Measurements from ENCODE around the gene IFT74. TPM values are rescaled to one million over a fixed set of nuclear protein-coding genes. Genes with fewer than 3 reads are reported as not detected.

Gene IFT74
- total and polyA plus RNA-seq, 4 donors: 5.5 to 13.2 (median 8.3) TPM

GRCh38 chr9:27043176-27043575 lies 87.0 kb downstream of the IFT74 start:
- Histone ChIP-seq H3K9me3 (ENCODE audit: control insufficient read depth, low read length) (no peaks in the 10 kb centered on the region), H3K27me3 (ENCODE audit: control insufficient read depth in 1 of 2, insufficient read depth in 2 of 2, low read length in 1 of 2) (no peaks in the 10 kb centered on the region), H3K36me3 (ENCODE audit: control insufficient read depth in 1 of 2, insufficient read depth in 2 of 2, low read length in 1 of 2) (no peaks in the 10 kb centered on the region), H3K4me1 (ENCODE audit: control insufficient read depth in 1 of 2, insufficient read depth in 2 of 2, low read length in 2 of 2) (no peaks in the 10 kb centered on the region), H3K4me3 (ENCODE audit: low read length in 2 of 2) (no peak overlapping the region), H3K27ac (ENCODE audit: low read depth in 1 of 2, low read length in 2 of 2) (no peak overlapping the region)
- 92 to 93% methylated on average over 2 of the region's 2 CpGs for WGBS, 2 donors
- no peak for DNase-seq
- ATAC-seq (ENCODE audit: low FRiP score): no peak
- intact Hi-C loops (cut with DNase I): no loop called here

- H3K4me3 ChIP-seq (ENCODE audit: low read length in 2 of 2): no peak overlapping the region
- no peak for DNase-seq
- no peak overlapping the region for H3K27ac ChIP-seq (ENCODE audit: low read depth in 1 of 2, low read length in 2 of 2)
- no peaks in the 10 kb centered on the region for H3K9me3 ChIP-seq (ENCODE audit: control insufficient read depth, low read length)
- intact Hi-C loops (cut with DNase I): no loop called here
- no peaks in the 10 kb centered on the region for H3K4me1 ChIP-seq (ENCODE audit: control insufficient read depth in 1 of 2, insufficient read depth in 2 of 2, low read length in 2 of 2)
- no peak for ATAC-seq (ENCODE audit: low FRiP score)
- no peaks in the 10 kb centered on the region for H3K36me3 ChIP-seq (ENCODE audit: control insufficient read depth in 1 of 2, insufficient read depth in 2 of 2, low read length in 1 of 2)
- H3K27me3 ChIP-seq (ENCODE audit: control insufficient read depth in 1 of 2, insufficient read depth in 2 of 2, low read length in 1 of 2): no peaks in the 10 kb centered on the region
- WGBS, 2 donors: 79 to 81% methylated on average over 4 of the region's 4 CpGs
These were observed 90.9 kb downstream of the IFT74 start for GRCh38 chr9:27047136-27047535.

GRCh38 chr9:27053369-27054022 lies 97.3 kb downstream of the IFT74 start:
- no peaks in the 10 kb centered on the region for H3K27me3 ChIP-seq (ENCODE audit: control insufficient read depth in 1 of 2, insufficient read depth in 2 of 2, low read length in 1 of 2)
- H3K9me3 ChIP-seq (ENCODE audit: control insufficient read depth, low read length): no peaks in the 10 kb centered on the region
- no peaks in the 10 kb centered on the region for H3K36me3 ChIP-seq (ENCODE audit: control insufficient read depth in 1 of 2, insufficient read depth in 2 of 2, low read length in 1 of 2)
- H3K27ac ChIP-seq (ENCODE audit: low read depth in 1 of 2, low read length in 2 of 2): peak overlapping the region in 1 of 2 donors; percentile 54
- ATAC-seq (ENCODE audit: low FRiP score) (no peak), DNase-seq (no peak)
- intact Hi-C loops (cut with DNase I): no loop called here
- H3K4me3 ChIP-seq (ENCODE audit: low read length in 2 of 2): no peak overlapping the region
- peaks cover 0 to 4% of the 10 kb centered on the region in 2 donors for H3K4me1 ChIP-seq (ENCODE audit: control insufficient read depth in 1 of 2, insufficient read depth in 2 of 2, low read length in 2 of 2)
- 27 to 37% methylated on average over 6 of the region's 6 CpGs for WGBS, 2 donors

- intact Hi-C loops (cut with DNase I): no loop called here
These were observed 97.9 kb downstream of the IFT74 start for GRCh38 chr9:27054125-27054524.

GRCh38 chr9:27054841-27055240 lies 98.6 kb downstream of the IFT74 start:
- Histone ChIP-seq H3K27me3 (ENCODE audit: control insufficient read depth in 1 of 2, insufficient read depth in 2 of 2, low read length in 1 of 2) (no peaks in the 10 kb centered on the region), H3K9me3 (ENCODE audit: control insufficient read depth, low read length) (no peaks in the 10 kb centered on the region), H3K4me1 (ENCODE audit: control insufficient read depth in 1 of 2, insufficient read depth in 2 of 2, low read length in 2 of 2) (peaks cover 0 to 4% of the 10 kb centered on the region in 2 donors), H3K36me3 (ENCODE audit: control insufficient read depth in 1 of 2, insufficient read depth in 2 of 2, low read length in 1 of 2) (no peaks in the 10 kb centered on the region), H3K27ac (ENCODE audit: low read depth in 1 of 2, low read length in 2 of 2) (no peak overlapping the region), H3K4me3 (ENCODE audit: low read length in 2 of 2) (no peak overlapping the region)
- ATAC-seq (ENCODE audit: low FRiP score): no peak
- no peak for DNase-seq
- intact Hi-C loops (cut with DNase I): no loop called here

More at GRCh38 chr9:27054125-27054524, 97.9 kb downstream of the IFT74 start:
- H3K9me3 ChIP-seq (ENCODE audit: control insufficient read depth, low read length): no peaks in the 10 kb centered on the region
- DNase-seq (no peak), ATAC-seq (ENCODE audit: low FRiP score) (no peak)
- H3K4me3 ChIP-seq (ENCODE audit: low read length in 2 of 2): no peak overlapping the region
- H3K27me3 ChIP-seq (ENCODE audit: control insufficient read depth in 1 of 2, insufficient read depth in 2 of 2, low read length in 1 of 2): no peaks in the 10 kb centered on the region
- H3K36me3 ChIP-seq (ENCODE audit: control insufficient read depth in 1 of 2, insufficient read depth in 2 of 2, low read length in 1 of 2): no peaks in the 10 kb centered on the region
- no peak overlapping the region for H3K27ac ChIP-seq (ENCODE audit: low read depth in 1 of 2, low read length in 2 of 2)
- H3K4me1 ChIP-seq (ENCODE audit: control insufficient read depth in 1 of 2, insufficient read depth in 2 of 2, low read length in 2 of 2): peaks cover 0 to 4% of the 10 kb centered on the region in 2 donors
- WGBS, 2 donors: 3 to 29% methylated on average over 1 of the region's 1 CpG

- H3K4me3 ChIP-seq (ENCODE audit: low read length in 2 of 2): no peak overlapping the region
- H3K27me3 ChIP-seq (ENCODE audit: control insufficient read depth in 1 of 2, insufficient read depth in 2 of 2, low read length in 1 of 2): no peaks in the 10 kb centered on the region
- H3K27ac ChIP-seq (ENCODE audit: low read depth in 1 of 2, low read length in 2 of 2): no peak overlapping the region
- ATAC-seq (ENCODE audit: low FRiP score) (no peak), DNase-seq (no peak)
- no peaks in the 10 kb centered on the region for H3K4me1 ChIP-seq (ENCODE audit: control insufficient read depth in 1 of 2, insufficient read depth in 2 of 2, low read length in 2 of 2)
- no peaks in the 10 kb centered on the region for H3K9me3 ChIP-seq (ENCODE audit: control insufficient read depth, low read length)
- intact Hi-C loops (cut with DNase I): no loop called here
- H3K36me3 ChIP-seq (ENCODE audit: control insufficient read depth in 1 of 2, insufficient read depth in 2 of 2, low read length in 1 of 2): no peaks in the 10 kb centered on the region
- 96 to 98% methylated on average over 1 of the region's 1 CpG for WGBS, 2 donors
These were observed 103.2 kb downstream of the IFT74 start for GRCh38 chr9:27059412-27059811.

- Histone ChIP-seq H3K36me3 (ENCODE audit: control insufficient read depth in 1 of 2, insufficient read depth in 2 of 2, low read length in 1 of 2) (no peaks in the 10 kb centered on the region), H3K4me3 (ENCODE audit: low read length in 2 of 2) (no peak overlapping the region), H3K27ac (ENCODE audit: low read depth in 1 of 2, low read length in 2 of 2) (no peak overlapping the region), H3K4me1 (ENCODE audit: control insufficient read depth in 1 of 2, insufficient read depth in 2 of 2, low read length in 2 of 2) (no peaks in the 10 kb centered on the region), H3K9me3 (ENCODE audit: control insufficient read depth, low read length) (no peaks in the 10 kb centered on the region), H3K27me3 (ENCODE audit: control insufficient read depth in 1 of 2, insufficient read depth in 2 of 2, low read length in 1 of 2) (no peaks in the 10 kb centered on the region)
- ATAC-seq (ENCODE audit: low FRiP score): no peak
- DNase-seq: no peak
- intact Hi-C loops (cut with DNase I): no loop called here
These were observed 103.7 kb downstream of the IFT74 start for GRCh38 chr9:27059907-27060306.

GRCh38 chr9:27065288-27065687 lies 109.1 kb downstream of the IFT74 start:
- intact Hi-C loops (cut with DNase I): no loop called here
- no peaks in the 10 kb centered on the region for H3K4me1 ChIP-seq (ENCODE audit: control insufficient read depth in 1 of 2, insufficient read depth in 2 of 2, low read length in 2 of 2)
- WGBS, 2 donors: 21 to 35% methylated on average over 1 of the region's 1 CpG

GRCh38 chr9:27073841-27074728 lies 117.9 kb downstream of the IFT74 start:
- Histone ChIP-seq H3K9me3 (ENCODE audit: control insufficient read depth, low read length) (no peaks in the 10 kb centered on the region), H3K4me1 (ENCODE audit: control insufficient read depth in 1 of 2, insufficient read depth in 2 of 2, low read length in 2 of 2) (no peaks in the 10 kb centered on the region), H3K4me3 (ENCODE audit: low read length in 2 of 2) (no peak overlapping the region), H3K36me3 (ENCODE audit: control insufficient read depth in 1 of 2, insufficient read depth in 2 of 2, low read length in 1 of 2) (no peaks in the 10 kb centered on the region), H3K27ac (ENCODE audit: low read depth in 1 of 2, low read length in 2 of 2) (no peak overlapping the region), H3K27me3 (ENCODE audit: control insufficient read depth in 1 of 2, insufficient read depth in 2 of 2, low read length in 1 of 2) (no peaks in the 10 kb centered on the region)
- WGBS, 2 donors: 61 to 64% methylated on average over 4 of the region's 4 CpGs
- ATAC-seq (ENCODE audit: low FRiP score): no peak
- intact Hi-C loops (cut with DNase I): no loop called here
- no peak for DNase-seq

More at GRCh38 chr9:27065288-27065687, 109.1 kb downstream of the IFT74 start:
- no peak for DNase-seq
- ATAC-seq (ENCODE audit: low FRiP score): no peak
- no peaks in the 10 kb centered on the region for H3K9me3 ChIP-seq (ENCODE audit: control insufficient read depth, low read length)
- no peak overlapping the region for H3K27ac ChIP-seq (ENCODE audit: low read depth in 1 of 2, low read length in 2 of 2)
- no peak overlapping the region for H3K4me3 ChIP-seq (ENCODE audit: low read length in 2 of 2)
- H3K36me3 ChIP-seq (ENCODE audit: control insufficient read depth in 1 of 2, insufficient read depth in 2 of 2, low read length in 1 of 2): no peaks in the 10 kb centered on the region
- no peaks in the 10 kb centered on the region for H3K27me3 ChIP-seq (ENCODE audit: control insufficient read depth in 1 of 2, insufficient read depth in 2 of 2, low read length in 1 of 2)
